Immature natural killer cell (primary cell): ENCODE data around the gene CNGB1. TPM values are rescaled to one million over a fixed set of nuclear protein-coding genes. Genes with fewer than 3 reads are reported as not detected.
"Not testable (repeated sequence)": the region's sequence is repeated elsewhere in the genome, so short reads cannot be mapped to it uniquely, and the experiment has no call there.

ENCODE experiments used
- DNase-seq, 3 donors: peaks; one replicate each; pipeline ENCODE4 v3.0.0; 2022; ENCODE audit warnings: mixed read lengths in 1 of 3
- H3K27ac Mint-ChIP-seq, 6 donors: one replicate each; pipeline ENCODE4 v1.8.0; 2020; ENCODE audit warnings: mixed read lengths in 6 of 6, mild to moderate bottlenecking in 5 of 6, inconsistent platforms in 4 of 6, moderate library complexity in 3 of 6
- H3K27me3 Mint-ChIP-seq, 3 donors: one replicate each; pipeline ENCODE4 v1.8.0; 2020 to 2021; ENCODE audit warnings: low read depth in 3 of 3, mild to moderate bottlenecking in 3 of 3, mixed read lengths in 3 of 3, moderate library complexity in 3 of 3, inconsistent platforms in 1 of 3
- H3K36me3 Mint-ChIP-seq, 3 donors: one replicate each; pipeline ENCODE4 v1.8.0; 2020; ENCODE audit warnings: mixed read lengths in 3 of 3, inconsistent platforms in 2 of 3, mild to moderate bottlenecking in 2 of 3
- H3K4me1 Mint-ChIP-seq, 2 donors: one replicate each; pipeline ENCODE4 v1.8.0; 2020; ENCODE audit warnings: inconsistent platforms in 2 of 2, mild to moderate bottlenecking in 2 of 2, mixed read lengths in 2 of 2, moderate library complexity in 1 of 2
- H3K4me3 Mint-ChIP-seq, 5 donors: one replicate each; pipeline ENCODE4 v1.8.0; 2020; ENCODE audit warnings: mild to moderate bottlenecking in 5 of 5, mixed read lengths in 5 of 5, inconsistent platforms in 3 of 5, moderate library complexity in 3 of 5
- H3K9me3 Mint-ChIP-seq, 6 donors: one replicate each; pipeline ENCODE4 v1.8.0; 2020; ENCODE audit warnings: mild to moderate bottlenecking in 6 of 6, mixed read lengths in 6 of 6, inconsistent platforms in 4 of 6, moderate library complexity in 3 of 6
- polyA plus RNA-seq, 3 donors: library from polyadenylated mRNA; unstranded; fragments of 300-500 nt; fragmentation: Illumina TruSeq; gene quantifications; one replicate each; pipeline ENCODE4 v1.2.3, GENCODE V29; 2021

Gene CNGB1
- polyA plus RNA-seq, 3 donors from 2014 or later: not detected

GRCh38 chr16:57978070-57978465, 7.1 kb upstream of the CNGB1 start:
- not testable (repeated sequence) for H3K4me1 Mint-ChIP-seq, H3K27ac Mint-ChIP-seq, H3K36me3 Mint-ChIP-seq, H3K4me3 Mint-ChIP-seq, H3K27me3 Mint-ChIP-seq, DNase-seq, H3K9me3 Mint-ChIP-seq

- H3K9me3 Mint-ChIP-seq: no peaks in the 10 kb centered on the region
- no peaks in the 10 kb centered on the region for H3K4me1 Mint-ChIP-seq
- no peaks in the 10 kb centered on the region for H3K36me3 Mint-ChIP-seq
- H3K27ac Mint-ChIP-seq: no peak overlapping the region
- DNase-seq: no peak
- peaks cover 2 to 4% (median 3%) of the 10 kb centered on the region in 3 donors for H3K27me3 Mint-ChIP-seq
- H3K4me3 Mint-ChIP-seq: no peak overlapping the region
Observed at GRCh38 chr16:57977418-57978069, 6.6 kb upstream of the CNGB1 start.

GRCh38 chr16:57976331-57976796, 5.4 kb upstream of the CNGB1 start:
- Mint-ChIP-seq H3K4me3 (no peak overlapping the region), H3K27ac (no peak overlapping the region), H3K27me3 (peaks cover 2 to 4% (median 3%) of the 10 kb centered on the region in 3 donors), H3K9me3 (no peaks in the 10 kb centered on the region), H3K36me3 (no peaks in the 10 kb centered on the region), H3K4me1 (peaks cover 0 to 2% of the 10 kb centered on the region in 2 donors)
- DNase-seq: no peak

DNA sequence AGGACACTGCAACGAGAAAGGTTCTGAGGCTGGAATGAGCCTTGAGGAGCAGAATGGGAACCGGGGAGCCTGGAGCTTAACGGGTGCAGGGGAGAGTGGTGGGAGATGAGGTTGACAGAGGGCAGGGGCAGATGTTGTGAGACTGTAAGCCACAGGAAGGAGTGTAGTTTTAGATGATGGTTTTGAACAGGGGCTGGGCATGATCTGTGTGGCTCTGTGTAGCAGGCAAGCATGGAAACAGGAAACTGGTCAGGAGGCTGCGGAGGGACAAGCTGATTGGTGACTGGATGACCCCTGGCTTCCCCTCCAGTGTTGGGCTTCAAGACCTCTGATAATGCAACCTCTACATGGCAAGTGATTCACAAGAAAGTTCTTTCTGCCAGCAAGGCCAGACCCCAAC, 1.4 kb upstream of the CNGB1 start:
- Mint-ChIP-seq H3K27ac (no peak overlapping the region), H3K9me3 (no peaks in the 10 kb centered on the region), H3K4me3 (no peak overlapping the region), H3K27me3 (peaks cover 1 to 3% (median 2%) of the 10 kb centered on the region in 3 donors), H3K36me3 (no peaks in the 10 kb centered on the region), H3K4me1 (peaks cover 0 to 2% of the 10 kb centered on the region in 2 donors)
- no peak for DNase-seq

DNA sequence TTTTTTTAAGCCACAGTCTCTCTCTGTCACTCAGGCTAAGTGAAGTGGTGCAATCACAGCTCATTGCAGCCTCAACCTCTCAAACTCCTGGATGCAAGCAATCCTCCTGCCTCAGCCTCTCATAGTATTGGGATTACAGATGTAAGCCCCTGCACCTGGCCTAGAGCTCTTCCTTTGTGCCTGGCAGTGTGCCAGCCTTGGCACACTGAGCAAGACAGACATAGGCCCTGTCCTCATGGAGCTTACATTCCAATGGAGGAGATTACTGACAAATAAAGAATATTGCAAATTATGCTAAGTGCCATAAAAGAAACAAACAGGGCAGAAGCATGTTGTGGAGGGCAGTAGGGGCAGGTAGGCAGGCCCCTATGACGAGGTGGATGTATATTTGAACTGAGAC, 920 bp upstream of the CNGB1 start:
- Mint-ChIP-seq H3K36me3 (no peaks in the 10 kb centered on the region), H3K27ac (peak overlapping the region in 1 of 6 donors; percentile 60), H3K4me1 (peaks cover 0 to 2% of the 10 kb centered on the region in 2 donors), H3K27me3 (peaks cover 1 to 3% (median 2%) of the 10 kb centered on the region in 3 donors), H3K4me3 (no peak overlapping the region), H3K9me3 (no peaks in the 10 kb centered on the region)
- no peak for DNase-seq

DNA sequence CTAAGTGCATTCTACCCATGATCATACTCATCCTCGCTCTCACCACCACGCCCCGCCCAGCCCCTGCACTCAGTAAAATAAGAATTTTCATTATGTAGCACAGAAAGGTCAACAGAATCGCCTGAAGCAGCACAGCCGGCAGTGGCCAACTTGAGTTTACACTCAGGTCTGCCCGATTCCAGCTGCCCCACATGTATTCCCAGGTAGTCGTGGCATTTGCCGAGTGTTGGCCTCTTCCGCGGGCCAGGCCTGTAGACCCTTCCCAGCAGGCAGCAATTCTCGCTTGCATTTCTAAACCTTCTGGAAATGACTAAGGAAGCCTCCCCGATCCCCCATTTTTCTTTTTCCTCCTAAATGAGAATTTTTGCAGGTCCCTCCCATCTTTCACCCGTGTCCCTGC, 609 bp downstream of the CNGB1 start:
- no peaks in the 10 kb centered on the region for H3K36me3 Mint-ChIP-seq
- no peak for DNase-seq
- H3K9me3 Mint-ChIP-seq: no peaks in the 10 kb centered on the region
- no peak overlapping the region for H3K4me3 Mint-ChIP-seq
- no peak overlapping the region for H3K27ac Mint-ChIP-seq
- peaks cover 0 to 2% of the 10 kb centered on the region in 2 donors for H3K4me1 Mint-ChIP-seq
- peaks cover 1 to 3% (median 2%) of the 10 kb centered on the region in 3 donors for H3K27me3 Mint-ChIP-seq

DNA sequence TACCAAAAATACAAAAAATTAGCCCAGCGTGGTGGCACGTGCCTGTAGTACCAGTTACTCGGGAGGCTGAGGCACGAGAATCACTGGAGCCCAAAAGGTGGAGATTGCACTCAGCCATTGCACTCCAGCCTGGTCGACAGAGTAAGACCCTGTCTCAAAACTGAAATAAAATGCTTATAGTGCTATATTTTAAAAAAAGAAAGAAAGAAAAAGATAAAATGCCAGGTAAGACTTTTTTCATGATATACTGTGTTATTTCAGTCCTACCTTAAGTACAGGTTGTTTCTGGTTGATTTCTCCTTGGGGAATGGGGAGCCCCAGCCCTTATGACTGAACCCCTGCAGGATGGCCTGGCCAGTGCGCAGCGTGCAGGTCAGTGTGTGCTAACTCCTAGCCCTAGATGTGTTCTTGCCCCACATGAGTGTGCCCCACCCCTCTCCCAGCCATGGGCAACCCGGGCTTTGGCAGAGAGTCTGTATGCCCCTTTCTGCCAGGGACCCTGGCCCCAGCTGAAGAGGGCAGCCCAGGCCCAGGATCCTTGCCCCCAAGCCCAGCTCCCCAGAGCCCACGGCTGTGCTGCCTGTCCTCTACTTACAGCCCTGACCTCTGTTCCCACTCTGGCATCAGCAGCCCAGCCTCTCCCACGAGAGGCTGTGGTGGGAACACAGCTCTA, 1.3 kb downstream of the CNGB1 start:
- no peak overlapping the region for H3K27ac Mint-ChIP-seq
- H3K36me3 Mint-ChIP-seq: no peaks in the 10 kb centered on the region
- H3K4me3 Mint-ChIP-seq: no peak overlapping the region
- no peaks in the 10 kb centered on the region for H3K9me3 Mint-ChIP-seq
- DNase-seq: no peak
- H3K27me3 Mint-ChIP-seq: peaks cover 1 to 3% (median 2%) of the 10 kb centered on the region in 3 donors
- peaks cover 0 to 2% of the 10 kb centered on the region in 2 donors for H3K4me1 Mint-ChIP-seq

GRCh38 chr16:57967916-57968315, 3.0 kb downstream of the CNGB1 start:
- Mint-ChIP-seq H3K4me1 (peaks cover 0 to 2% of the 10 kb centered on the region in 2 donors), H3K27me3 (peaks cover 1 to 2% (median 2%) of the 10 kb centered on the region in 3 donors), H3K36me3 (no peaks in the 10 kb centered on the region), H3K27ac (no peak overlapping the region), H3K9me3 (no peaks in the 10 kb centered on the region), H3K4me3 (no peak overlapping the region)
- no peak for DNase-seq

DNA sequence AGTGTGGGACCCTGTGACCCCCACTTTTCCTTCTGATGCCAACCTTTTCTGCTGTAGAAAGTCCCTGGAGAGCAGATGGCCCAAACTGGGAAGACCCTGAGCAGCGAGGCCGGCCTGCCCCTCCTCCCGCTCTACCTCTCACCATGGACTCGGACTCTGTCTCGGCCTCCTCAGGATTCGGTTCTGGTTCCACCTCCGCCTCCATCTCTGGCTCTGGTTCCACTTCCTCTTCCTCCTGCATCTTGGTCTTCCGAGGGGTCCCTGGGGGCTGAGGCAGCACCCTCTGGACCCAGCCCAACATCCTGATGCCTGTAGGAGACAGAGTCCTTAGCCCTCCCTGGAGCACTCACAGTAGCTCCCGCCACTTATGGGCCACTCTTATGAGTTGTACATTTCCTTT, 3.9 kb downstream of the CNGB1 start:
- no peak overlapping the region for H3K4me3 Mint-ChIP-seq
- H3K36me3 Mint-ChIP-seq: no peaks in the 10 kb centered on the region
- peaks cover 0 to 1% of the 10 kb centered on the region in 2 donors for H3K4me1 Mint-ChIP-seq
- peaks cover 0 to 2% (median 2%) of the 10 kb centered on the region in 3 donors for H3K27me3 Mint-ChIP-seq
- no peak for DNase-seq
- H3K27ac Mint-ChIP-seq: no peak overlapping the region
- H3K9me3 Mint-ChIP-seq: no peaks in the 10 kb centered on the region

DNA sequence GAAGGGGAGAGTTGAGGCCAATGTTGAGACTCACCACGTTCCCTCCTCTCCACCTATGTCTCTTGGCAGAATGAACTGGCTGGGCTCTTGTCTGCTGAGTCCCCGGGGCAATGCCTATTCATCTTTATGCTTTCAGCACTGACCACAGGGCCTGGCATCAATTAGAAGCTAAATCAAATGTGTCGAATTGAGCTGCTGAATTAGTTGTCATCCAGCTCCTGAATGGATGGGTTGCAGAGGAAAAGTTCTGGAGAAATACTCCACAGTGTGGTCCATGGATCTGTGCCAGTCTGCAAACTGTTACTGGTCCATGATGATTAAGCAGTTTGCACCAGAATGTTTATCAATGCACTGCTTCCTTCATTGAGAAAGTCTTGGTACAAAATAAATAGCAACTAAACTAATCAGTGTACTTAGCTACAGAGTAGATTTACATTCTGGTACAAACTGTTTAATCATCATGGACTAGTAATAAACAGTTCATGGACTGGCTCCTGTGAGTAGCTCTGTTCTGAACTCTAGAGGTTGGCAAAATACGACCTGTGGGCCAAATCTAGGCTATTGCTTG, 4.6 kb downstream of the CNGB1 start:
- peak overlapping the region in 1 of 6 donors; percentile 3 for H3K27ac Mint-ChIP-seq
- no peak for DNase-seq
- no peaks in the 10 kb centered on the region for H3K4me1 Mint-ChIP-seq
- H3K4me3 Mint-ChIP-seq: no peak overlapping the region
- peaks cover 0 to 6% (median 2%) of the 10 kb centered on the region in 3 donors for H3K27me3 Mint-ChIP-seq
- H3K36me3 Mint-ChIP-seq: no peaks in the 10 kb centered on the region
- no peaks in the 10 kb centered on the region for H3K9me3 Mint-ChIP-seq

DNA sequence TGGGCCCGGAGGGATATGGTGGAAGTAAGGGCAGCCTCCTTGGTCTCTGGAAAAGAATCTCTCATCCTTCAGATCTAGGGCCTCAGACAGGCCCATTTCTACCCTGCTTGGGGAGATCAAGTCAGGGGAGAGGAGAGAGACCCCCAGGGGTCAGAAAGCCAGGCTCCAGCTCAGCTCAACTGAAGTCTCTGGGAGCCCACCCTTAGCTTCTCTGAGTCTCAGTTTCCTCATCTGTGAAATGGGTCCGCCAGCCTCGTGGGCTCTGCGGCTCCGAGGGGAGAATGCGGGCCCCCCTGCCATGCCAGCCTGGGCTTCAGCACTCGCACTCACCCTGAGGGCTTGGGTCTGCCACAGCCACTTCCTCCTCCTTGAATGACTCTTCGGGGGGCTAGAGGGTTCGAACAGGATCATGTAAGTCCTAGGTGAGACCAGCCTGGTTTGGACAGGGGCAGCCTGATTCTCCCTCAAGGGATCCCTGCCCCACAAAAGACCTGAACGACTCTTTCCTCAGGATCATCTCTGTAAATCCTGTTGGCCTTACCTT, 6.7 kb downstream of the CNGB1 start:
- Mint-ChIP-seq H3K27ac (no peak overlapping the region), H3K27me3 (peaks cover 0 to 7% (median 0%) of the 10 kb centered on the region in 3 donors), H3K9me3 (no peaks in the 10 kb centered on the region), H3K36me3 (no peaks in the 10 kb centered on the region), H3K4me1 (no peaks in the 10 kb centered on the region), H3K4me3 (no peak overlapping the region)
- DNase-seq: no peak

GRCh38 chr16:57962756-57963155, 8.2 kb downstream of the CNGB1 start:
- Mint-ChIP-seq H3K4me1 (no peaks in the 10 kb centered on the region), H3K27me3 (peaks cover 0 to 4% (median 0%) of the 10 kb centered on the region in 3 donors), H3K4me3 (no peak overlapping the region), H3K9me3 (no peaks in the 10 kb centered on the region), H3K36me3 (no peaks in the 10 kb centered on the region), H3K27ac (no peak overlapping the region)
- DNase-seq: no peak

GRCh38 chr16:57962046-57962445, 8.9 kb downstream of the CNGB1 start:
- Mint-ChIP-seq H3K4me3 (no peak overlapping the region), H3K27ac (no peak overlapping the region), H3K4me1 (no peaks in the 10 kb centered on the region), H3K27me3 (peaks cover 0 to 4% (median 0%) of the 10 kb centered on the region in 3 donors), H3K9me3 (no peaks in the 10 kb centered on the region), H3K36me3 (no peaks in the 10 kb centered on the region)
- DNase-seq: no peak

- H3K9me3 Mint-ChIP-seq: no peaks in the 10 kb centered on the region
- no peaks in the 10 kb centered on the region for H3K4me1 Mint-ChIP-seq
- peaks cover 0 to 4% (median 0%) of the 10 kb centered on the region in 3 donors for H3K27me3 Mint-ChIP-seq
- DNase-seq: no peak
- peak overlapping the region in 1 of 6 donors; percentile 2 for H3K27ac Mint-ChIP-seq
- H3K36me3 Mint-ChIP-seq: no peaks in the 10 kb centered on the region
- H3K4me3 Mint-ChIP-seq: no peak overlapping the region
Observed at GRCh38 chr16:57961538-57961937, 9.4 kb downstream of the CNGB1 start.
